ENCODE data around the gene CPXM2. TPM values are rescaled to one million over a fixed set of nuclear protein-coding genes. Genes with fewer than 3 reads are reported as not detected.

The CPXM2 gene
- total RNA-seq, 2 donors from 2014 or later, result 0.18 TPM; not detected in 1

DNA sequence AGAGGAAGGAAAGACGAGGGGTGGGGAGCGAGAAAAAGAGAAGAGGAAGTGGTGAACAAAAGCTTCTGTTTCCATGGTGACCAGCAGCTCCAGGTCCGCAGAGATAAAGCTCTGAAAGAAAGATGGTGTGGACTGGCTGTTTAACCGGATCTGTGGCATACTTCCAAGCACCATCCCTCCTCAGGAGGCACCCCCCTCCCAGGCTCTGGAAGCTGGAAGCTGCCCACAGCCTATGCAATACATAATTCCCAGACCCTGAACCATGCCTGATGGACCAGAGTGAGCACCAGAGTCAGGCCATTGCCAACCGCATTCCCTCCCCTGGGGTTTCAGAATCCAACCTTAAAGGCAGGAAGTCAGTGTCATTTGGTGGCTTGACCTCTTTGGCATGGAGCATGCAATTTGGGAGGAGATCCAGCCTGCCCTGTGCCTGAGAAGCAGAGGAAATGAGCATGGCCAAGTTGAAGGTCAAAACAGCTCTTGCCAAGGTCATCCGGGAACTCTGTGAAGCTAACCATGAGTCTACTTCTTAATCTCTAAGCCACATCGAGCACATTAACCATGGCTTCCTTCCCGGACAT is 22.2 kb upstream of the CPXM2 start:
- DNase-seq (no peak), ATAC-seq (no peak)
- no peak overlapping the region for H3K4me3 Mint-ChIP-seq
- H3K4me1 Mint-ChIP-seq, result peaks cover 2% of the 10 kb centered on the region
- peaks cover 5% of the 10 kb centered on the region for H3K36me3 Mint-ChIP-seq (ENCODE audit: low read depth)
- no peak overlapping the region for H3K27ac Mint-ChIP-seq
- H3K9me3 ChIP-seq (ENCODE audit: control insufficient read depth, low read length, poor library complexity, severe bottlenecking), result no peaks in the 10 kb centered on the region
- peaks cover 55% of the 10 kb centered on the region for H3K27me3 Mint-ChIP-seq

DNA sequence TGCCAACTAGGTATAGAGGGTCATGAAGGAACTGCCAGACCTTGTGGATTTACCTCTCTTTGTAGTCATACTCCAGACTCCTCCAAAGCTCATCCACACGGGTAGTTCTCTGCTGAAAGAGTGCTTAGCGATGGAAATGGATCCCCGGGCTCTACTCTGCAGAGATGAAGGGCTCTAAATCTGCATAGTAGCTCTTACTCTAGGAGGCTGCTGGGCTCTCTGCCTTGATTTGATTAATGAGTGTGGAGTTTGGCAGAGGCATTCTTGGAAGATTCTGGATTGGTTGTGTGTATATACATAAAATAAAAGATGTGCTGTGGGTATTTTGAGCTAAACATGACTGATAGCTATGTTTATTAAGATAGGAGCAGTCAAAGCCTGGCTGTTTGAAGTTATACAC is 21.3 kb upstream of the CPXM2 start:
- DNase-seq, result no peak
- H3K4me3 Mint-ChIP-seq, result no peak overlapping the region
- no peak for ATAC-seq
- peaks cover 5% of the 10 kb centered on the region for H3K36me3 Mint-ChIP-seq (ENCODE audit: low read depth)
- no peaks in the 10 kb centered on the region for H3K9me3 ChIP-seq (ENCODE audit: control insufficient read depth, low read length, poor library complexity, severe bottlenecking)
- H3K4me1 Mint-ChIP-seq, result peaks cover 2% of the 10 kb centered on the region
- peaks cover 64% of the 10 kb centered on the region for H3K27me3 Mint-ChIP-seq
- no peak overlapping the region for H3K27ac Mint-ChIP-seq

DNA sequence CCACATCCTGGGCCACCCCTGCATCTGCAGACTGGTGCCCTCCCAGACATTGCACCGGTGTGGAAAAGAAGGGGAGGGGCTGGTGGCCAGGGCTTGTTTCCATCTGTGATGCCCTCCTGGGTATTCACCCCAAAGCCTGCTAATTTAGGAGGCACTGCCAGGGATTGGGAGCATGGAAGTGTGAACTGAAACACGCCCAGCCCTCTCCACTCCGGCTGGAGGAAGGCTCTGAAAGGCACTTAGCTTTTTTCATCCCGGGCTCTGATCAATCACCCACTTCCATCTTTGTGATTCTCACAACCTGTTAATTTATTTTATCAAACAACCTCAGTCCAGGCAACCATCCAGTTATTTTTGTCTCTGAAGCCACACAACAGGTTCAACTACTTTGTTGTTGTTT is 20.9 kb upstream of the CPXM2 start:
- peaks cover 68% of the 10 kb centered on the region for H3K27me3 Mint-ChIP-seq
- DNase-seq, result no peak

DNA sequence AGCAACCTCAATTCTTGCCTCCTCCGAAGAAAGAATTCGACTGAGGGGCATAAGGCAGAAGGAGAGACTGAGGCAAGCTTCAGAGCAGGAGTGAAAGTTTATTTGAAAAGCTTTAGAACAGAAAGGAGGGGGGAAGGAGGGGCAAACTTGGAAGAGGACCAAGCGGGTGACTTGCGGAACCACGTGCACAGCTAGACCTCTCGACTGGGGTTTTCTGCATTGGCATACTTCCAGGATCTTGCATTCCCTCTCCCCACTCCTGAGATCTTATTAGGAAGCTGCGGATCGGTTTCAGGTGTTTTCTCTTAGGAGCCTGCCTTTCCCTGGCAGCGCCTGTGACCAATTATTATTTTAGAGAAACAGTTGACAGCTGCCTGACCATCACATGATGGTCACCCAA is 20.3 kb upstream of the CPXM2 start:
- no peaks in the 10 kb centered on the region for H3K9me3 ChIP-seq (ENCODE audit: control insufficient read depth, low read length, poor library complexity, severe bottlenecking)
- DNase-seq (no peak), ATAC-seq (no peak)
- Mint-ChIP-seq H3K4me3 (no peak overlapping the region), H3K36me3 (ENCODE audit: low read depth) (peaks cover 5% of the 10 kb centered on the region), H3K27ac (no peak overlapping the region), H3K4me1 (peaks cover 2% of the 10 kb centered on the region), H3K27me3 (peaks cover 71% of the 10 kb centered on the region)

More for the DNA sequence above, 20.9 kb upstream of the CPXM2 start:
- Mint-ChIP-seq H3K27ac (no peak overlapping the region), H3K36me3 (ENCODE audit: low read depth) (peaks cover 5% of the 10 kb centered on the region), H3K4me1 (peaks cover 2% of the 10 kb centered on the region), H3K4me3 (no peak overlapping the region)
- ATAC-seq, result no peak
- H3K9me3 ChIP-seq (ENCODE audit: control insufficient read depth, low read length, poor library complexity, severe bottlenecking), result no peaks in the 10 kb centered on the region

DNA sequence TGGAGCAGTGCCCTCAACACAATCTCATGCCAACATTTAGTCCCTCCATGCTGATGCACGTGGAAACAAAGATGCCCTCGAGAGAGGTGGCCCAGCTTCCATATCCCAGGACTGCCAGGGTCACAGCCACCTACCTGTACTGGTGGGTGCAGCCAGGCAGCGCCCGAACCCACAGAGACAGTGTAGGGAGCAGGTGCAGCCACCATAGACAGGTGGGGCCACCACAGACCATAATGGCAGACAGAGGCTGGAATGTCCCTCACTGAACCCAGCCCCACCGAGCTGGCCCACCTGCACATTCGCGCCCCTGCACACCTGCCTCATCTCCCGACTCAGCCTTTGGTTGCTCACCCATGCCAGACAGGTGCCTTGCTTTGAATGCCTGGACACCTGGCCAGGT is 18.3 kb upstream of the CPXM2 start:
- H3K4me1 Mint-ChIP-seq, result peaks cover 2% of the 10 kb centered on the region
- no peak for ATAC-seq
- no peaks in the 10 kb centered on the region for H3K9me3 ChIP-seq (ENCODE audit: control insufficient read depth, low read length, poor library complexity, severe bottlenecking)
- no peak overlapping the region for H3K27ac Mint-ChIP-seq
- H3K36me3 Mint-ChIP-seq (ENCODE audit: low read depth), result peaks cover 3% of the 10 kb centered on the region
- H3K27me3 Mint-ChIP-seq, result peaks cover 76% of the 10 kb centered on the region
- no peak overlapping the region for H3K4me3 Mint-ChIP-seq
- DNase-seq, result no peak

DNA sequence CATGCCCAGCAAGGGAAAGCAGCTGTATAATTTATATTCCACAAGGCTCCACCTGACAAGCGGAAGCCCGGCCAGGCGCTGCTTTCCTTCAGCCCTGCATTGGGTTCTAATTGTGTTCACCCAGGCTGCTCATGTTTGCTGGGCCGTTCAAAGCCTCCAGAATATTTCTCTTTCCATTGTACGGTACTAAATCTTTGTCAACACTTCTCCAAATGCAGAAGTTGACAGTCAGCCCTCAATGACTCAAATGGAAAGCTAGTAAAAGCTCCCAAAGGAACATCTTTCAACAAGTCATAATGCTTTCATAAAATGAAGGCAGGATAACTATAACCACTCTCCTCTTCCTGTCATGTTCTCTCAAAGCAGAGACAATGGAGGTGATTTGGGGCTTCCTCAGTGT is 17.8 kb upstream of the CPXM2 start:
- Mint-ChIP-seq H3K27ac (no peak overlapping the region), H3K4me1 (peaks cover 2% of the 10 kb centered on the region), H3K36me3 (ENCODE audit: low read depth) (peaks cover 2% of the 10 kb centered on the region), H3K27me3 (peaks cover 76% of the 10 kb centered on the region), H3K4me3 (no peak overlapping the region)
- no peak for DNase-seq
- no peaks in the 10 kb centered on the region for H3K9me3 ChIP-seq (ENCODE audit: control insufficient read depth, low read length, poor library complexity, severe bottlenecking)
- ATAC-seq, result no peak

DNA sequence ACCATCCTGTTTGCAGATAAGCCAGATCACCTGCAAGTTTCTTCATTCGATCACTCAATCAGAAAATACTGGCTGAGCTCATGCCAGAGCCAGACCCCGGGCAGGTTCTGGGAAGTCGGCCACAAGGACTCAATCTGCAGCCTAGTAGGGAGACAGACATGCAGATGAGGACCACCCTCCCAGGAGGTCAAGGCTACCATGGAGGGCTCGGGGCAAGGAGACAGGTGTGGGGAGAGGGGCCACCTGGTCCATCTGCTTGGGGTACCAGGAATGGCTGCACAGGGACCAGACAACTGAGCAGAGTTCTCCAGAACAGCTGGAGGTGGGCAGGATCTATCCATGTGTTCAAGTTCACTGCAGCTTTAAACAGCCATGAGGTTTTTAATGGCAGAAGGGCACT is 16.8 kb upstream of the CPXM2 start:
- Mint-ChIP-seq H3K36me3 (ENCODE audit: low read depth) (peaks cover 2% of the 10 kb centered on the region), H3K4me1 (no peaks in the 10 kb centered on the region), H3K27ac (no peak overlapping the region), H3K27me3 (peaks cover 82% of the 10 kb centered on the region), H3K4me3 (no peak overlapping the region)
- ATAC-seq (no peak), DNase-seq (no peak)
- H3K9me3 ChIP-seq (ENCODE audit: control insufficient read depth, low read length, poor library complexity, severe bottlenecking), result no peaks in the 10 kb centered on the region

DNA sequence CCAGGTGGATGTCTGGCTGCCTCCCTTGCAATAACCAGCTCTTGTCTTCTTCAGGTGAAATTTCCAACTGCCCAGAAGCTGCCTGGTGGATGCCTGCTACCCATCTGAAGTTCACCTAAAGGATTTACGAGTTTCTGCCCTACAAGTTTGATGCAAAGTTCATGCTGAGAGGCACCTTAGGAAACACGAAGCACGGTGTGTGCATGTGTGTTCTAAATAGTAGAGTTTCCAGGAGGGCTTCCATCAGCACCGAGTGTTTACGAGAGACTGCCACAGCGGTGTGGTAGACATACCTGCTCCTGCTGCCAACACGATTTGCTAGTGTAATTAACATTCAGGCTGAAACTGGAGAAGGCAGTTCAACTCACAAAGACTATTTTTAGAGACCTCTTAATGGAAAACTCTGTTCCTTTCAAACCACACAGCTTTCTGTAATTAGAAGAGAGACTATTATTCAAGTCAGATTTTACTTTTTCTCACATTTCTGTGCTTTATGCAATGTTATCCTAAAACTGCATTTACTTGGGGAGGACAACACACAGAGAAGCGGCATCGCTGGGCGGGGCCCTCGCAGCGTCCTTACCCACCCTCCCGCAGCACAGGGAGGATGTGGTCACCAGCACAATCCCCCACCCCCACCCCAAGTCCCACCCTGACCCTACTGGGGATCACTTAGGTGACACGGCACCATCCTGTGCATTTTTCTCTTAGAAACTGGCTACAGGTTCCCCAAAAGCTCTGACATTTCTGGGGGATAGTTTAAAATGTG is 15.5 kb upstream of the CPXM2 start:
- no peak overlapping the region for H3K27ac Mint-ChIP-seq
- no peak overlapping the region for H3K4me3 Mint-ChIP-seq
- peaks cover 2% of the 10 kb centered on the region for H3K36me3 Mint-ChIP-seq (ENCODE audit: low read depth)
- H3K27me3 Mint-ChIP-seq, result peaks cover 76% of the 10 kb centered on the region
- ATAC-seq (no peak), DNase-seq (no peak)
- H3K9me3 ChIP-seq (ENCODE audit: control insufficient read depth, low read length, poor library complexity, severe bottlenecking), result no peaks in the 10 kb centered on the region
- H3K4me1 Mint-ChIP-seq, result no peaks in the 10 kb centered on the region

DNA sequence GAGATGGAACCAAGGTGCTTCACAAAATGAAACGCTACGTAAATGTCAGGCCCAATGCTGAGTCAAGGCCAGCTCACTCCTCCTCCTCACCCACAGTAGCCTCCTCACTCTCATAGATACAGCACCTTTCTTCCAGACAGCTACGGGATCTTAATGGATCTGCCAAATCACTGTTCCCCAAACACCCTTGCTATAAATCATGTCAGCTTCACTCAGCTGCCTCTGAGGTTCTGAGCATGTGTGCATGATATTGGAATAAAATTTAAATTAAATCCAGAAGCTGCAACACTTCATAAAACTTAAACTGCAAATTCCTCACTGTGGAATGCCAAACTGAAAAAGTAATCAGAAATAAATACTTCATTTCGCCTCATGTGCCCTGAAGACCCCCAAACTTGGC is 14.7 kb upstream of the CPXM2 start:
- Mint-ChIP-seq H3K36me3 (ENCODE audit: low read depth) (peaks cover 2% of the 10 kb centered on the region), H3K4me3 (no peak overlapping the region), H3K27ac (no peak overlapping the region), H3K27me3 (peaks cover 70% of the 10 kb centered on the region), H3K4me1 (no peaks in the 10 kb centered on the region)
- ATAC-seq (no peak), DNase-seq (no peak)
- no peaks in the 10 kb centered on the region for H3K9me3 ChIP-seq (ENCODE audit: control insufficient read depth, low read length, poor library complexity, severe bottlenecking)

DNA sequence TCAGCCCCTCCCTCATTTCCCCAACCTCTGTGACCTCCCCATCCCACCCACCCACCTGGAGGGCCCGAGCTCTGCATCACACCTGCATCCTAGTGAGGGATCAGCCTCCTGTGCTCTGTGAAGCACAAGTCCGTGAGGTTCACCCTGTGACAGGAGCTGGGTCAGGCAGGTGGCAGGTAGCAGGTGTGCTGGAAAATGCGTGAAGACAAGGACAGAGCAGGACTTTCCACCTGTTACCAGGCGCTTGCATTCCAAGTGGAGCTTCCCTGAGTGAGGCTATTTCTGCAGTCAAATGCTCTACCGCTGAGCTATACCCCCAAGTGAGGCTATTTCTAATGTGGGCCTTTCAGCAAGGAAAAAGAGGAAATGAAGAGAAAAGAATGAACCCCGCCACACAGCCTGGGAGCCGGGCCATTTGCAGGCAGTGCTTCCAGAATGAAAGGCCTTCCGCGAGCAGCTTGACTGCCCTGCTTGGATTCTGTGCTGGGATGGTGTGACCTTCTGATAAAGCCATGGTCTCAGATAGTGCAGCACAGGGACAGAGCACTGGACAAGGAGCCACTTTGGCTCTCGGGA is 13.3 kb upstream of the CPXM2 start:
- Mint-ChIP-seq H3K4me3 (no peak overlapping the region), H3K36me3 (ENCODE audit: low read depth) (no peaks in the 10 kb centered on the region), H3K27me3 (peaks cover 56% of the 10 kb centered on the region), H3K27ac (no peak overlapping the region), H3K4me1 (no peaks in the 10 kb centered on the region)
- no peaks in the 10 kb centered on the region for H3K9me3 ChIP-seq (ENCODE audit: control insufficient read depth, low read length, poor library complexity, severe bottlenecking)
- ATAC-seq (no peak), DNase-seq (no peak)

DNA sequence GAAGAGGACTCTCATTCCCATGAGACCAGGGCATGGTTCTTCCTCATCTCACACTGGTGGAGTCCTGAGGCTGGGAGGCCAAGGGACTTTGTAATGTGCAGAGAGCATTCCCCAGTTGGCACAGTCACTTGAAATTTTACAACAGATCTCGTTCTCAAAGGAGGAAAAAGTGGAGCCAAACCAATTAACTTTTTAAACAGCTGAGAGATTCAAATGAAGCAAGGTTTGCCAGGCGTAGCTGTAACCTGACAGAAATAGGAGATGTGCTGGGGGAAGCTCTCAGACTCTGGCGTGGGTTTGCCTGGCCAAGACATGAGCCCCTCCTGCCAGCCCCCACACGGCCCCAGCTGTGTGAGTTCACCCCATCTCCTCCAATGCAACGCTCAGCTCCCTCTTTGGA is 12.0 kb upstream of the CPXM2 start:
- H3K4me1 Mint-ChIP-seq, result no peaks in the 10 kb centered on the region
- no peak for ATAC-seq

DNA sequence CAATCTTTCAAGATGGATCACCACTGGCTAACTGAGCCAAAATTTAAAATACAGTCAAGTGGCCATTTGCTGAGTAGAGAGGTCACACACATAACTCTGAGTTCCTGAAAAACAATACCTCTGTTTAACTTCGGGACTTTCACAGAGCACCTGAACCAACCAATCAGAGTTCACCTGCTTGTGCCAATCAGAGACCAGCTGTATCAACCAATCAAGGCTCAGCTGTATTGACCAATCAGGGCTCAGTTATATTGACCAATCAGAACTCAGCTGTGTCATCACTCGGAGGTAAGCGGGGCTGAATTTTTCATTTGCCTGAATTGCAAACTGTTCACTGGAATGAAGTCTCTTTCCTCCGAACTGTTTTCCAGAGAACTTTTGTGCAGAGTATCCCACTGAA is 10.0 kb upstream of the CPXM2 start:
- ATAC-seq, result no peak
- Mint-ChIP-seq H3K4me1 (no peaks in the 10 kb centered on the region), H3K27me3 (peaks cover 35% of the 10 kb centered on the region), H3K4me3 (no peak overlapping the region), H3K27ac (no peak overlapping the region), H3K36me3 (ENCODE audit: low read depth) (no peaks in the 10 kb centered on the region)
- no peak for DNase-seq
- no peaks in the 10 kb centered on the region for H3K9me3 ChIP-seq (ENCODE audit: control insufficient read depth, low read length, poor library complexity, severe bottlenecking)

More for the DNA sequence above, 12.0 kb upstream of the CPXM2 start:
- Mint-ChIP-seq H3K27ac (no peak overlapping the region), H3K27me3 (peaks cover 43% of the 10 kb centered on the region), H3K36me3 (ENCODE audit: low read depth) (no peaks in the 10 kb centered on the region), H3K4me3 (no peak overlapping the region)
- DNase-seq, result no peak
- H3K9me3 ChIP-seq (ENCODE audit: control insufficient read depth, low read length, poor library complexity, severe bottlenecking), result no peaks in the 10 kb centered on the region

DNA sequence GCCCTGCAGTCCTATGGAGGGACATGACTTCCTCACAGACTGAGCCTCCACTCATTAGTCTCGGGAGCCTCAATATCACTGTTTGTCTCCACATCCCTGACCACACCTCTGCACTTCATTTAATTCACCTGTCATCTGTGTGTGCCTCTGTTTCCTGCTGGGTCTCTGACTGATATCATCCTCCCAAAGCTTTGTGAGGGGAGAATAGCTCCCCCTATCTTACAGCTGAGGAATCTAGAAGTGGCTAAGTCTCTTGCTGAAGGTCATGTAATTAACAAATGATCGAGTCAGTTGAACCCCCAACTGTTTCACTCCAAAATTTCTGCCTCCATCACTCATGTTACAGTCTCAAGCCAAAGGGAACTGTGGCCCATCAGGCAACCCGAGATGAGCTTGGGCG is 5.5 kb upstream of the CPXM2 start:
- Mint-ChIP-seq H3K27ac (no peak overlapping the region), H3K4me1 (no peaks in the 10 kb centered on the region), H3K36me3 (ENCODE audit: low read depth) (no peaks in the 10 kb centered on the region), H3K4me3 (no peak overlapping the region), H3K27me3 (peaks cover 28% of the 10 kb centered on the region)
- ATAC-seq, result no peak
- H3K9me3 ChIP-seq (ENCODE audit: control insufficient read depth, low read length, poor library complexity, severe bottlenecking), result no peaks in the 10 kb centered on the region
- no peak for DNase-seq

All from T-helper 17 cell (primary cell).